ENCODE data around the gene WWP2. TPM values are rescaled to one million over a fixed set of nuclear protein-coding genes. Genes with fewer than 3 reads are reported as not detected.
A peak's percentile ranks its signal among the peaks of the same experiment; 100 is the strongest.

WWP2 gene
- total RNA-seq, 1 experiment from 2014 or later, result 40.2 TPM

- no peak overlapping the region for H3K14ac ChIP-seq (ENCODE audit: insufficient read depth, low read length)
- H3K4me1 Mint-ChIP-seq, result peaks cover 13 to 28% of the 10 kb centered on the region in 2 experiments
- H3K4ac ChIP-seq (ENCODE audit: low read depth, low read length), result no peak overlapping the region
- no peak overlapping the region for H2AK5ac ChIP-seq (ENCODE audit: insufficient read length, low read length)
- H4K5ac ChIP-seq (ENCODE audit: insufficient read length, low read depth, low read length), result no peak overlapping the region
- H2BK5ac ChIP-seq (ENCODE audit: insufficient read length, low read length), result no peak overlapping the region
- H3K9me3 Mint-ChIP-seq, result no peaks in the 10 kb centered on the region
- peaks cover 3 to 41% (median 12%) of the 10 kb centered on the region in 3 experiments; a peak in 6 of 7 replicates for H3K36me3 Mint-ChIP-seq (ENCODE audit: insufficient read depth in 1 of 3, low read depth in 3 of 3)
- no peak overlapping the region for H2BK12ac ChIP-seq (ENCODE audit: insufficient read length, low read depth, low read length)
- no peaks in the 10 kb centered on the region for H4K20me1 ChIP-seq (ENCODE audit: control insufficient read depth, insufficient read depth, insufficient read length)
- H2BK15ac ChIP-seq (ENCODE audit: low read depth, low read length), result no peak overlapping the region
- H3K56ac ChIP-seq (ENCODE audit: insufficient read length, low read depth, low read length), result no peak overlapping the region
- H3K4me1 ChIP-seq (ENCODE audit: insufficient read depth, low read length), result no peaks in the 10 kb centered on the region
- no peaks in the 10 kb centered on the region; the same call in 1 of the 2 replicates for H3K27me3 Mint-ChIP-seq (ENCODE audit: low read depth)
- TF ChIP-seq CTCF (conservative IDR thresholded peaks at IDR 0.05), result no peak
- WGBS (ENCODE audit: extremely low coverage, insufficient read length, low lambda C conversion rate), result no CpG with 5 or more reads among the region's 9 CpGs
- H3K9me3 ChIP-seq (ENCODE audit: control insufficient read depth, low read depth, low read length), result no peaks in the 10 kb centered on the region
- H4K8ac ChIP-seq (replicated peaks; ENCODE audit: insufficient read length, low read depth, low read length), result no peak overlapping the region
- H3T11ph ChIP-seq (ENCODE audit: low read length), result no peak overlapping the region
- no peaks in the 10 kb centered on the region for H3K79me2 ChIP-seq (ENCODE audit: insufficient read depth, low read length)
- H3K27me3 ChIP-seq (ENCODE audit: insufficient read depth, low read length), result no peaks in the 10 kb centered on the region
- DNase-seq, result no peak
- no peak overlapping the region for H4K91ac ChIP-seq (ENCODE audit: insufficient read length, low read depth, low read length)
- no peak overlapping the region for H2AFZ ChIP-seq (ENCODE audit: low read length)
- H3K27ac Mint-ChIP-seq, result peak overlapping the region in 2 of 3 experiments; percentile 69 to 77; a peak in 3 of 7 replicates
- H3K23ac ChIP-seq (ENCODE audit: insufficient read length, low read depth, low read length), result no peak overlapping the region
- no peak overlapping the region for H2BK20ac ChIP-seq (ENCODE audit: low read depth, low read length, poor library complexity, severe bottlenecking)
- H3K27ac ChIP-seq (ENCODE audit: insufficient read length, low read depth, low read length), result no peak overlapping the region
- H3K23me2 ChIP-seq (ENCODE audit: insufficient read length, low read depth, low read length, poor library complexity, severe bottlenecking), result no peaks in the 10 kb centered on the region
- no peaks in the 10 kb centered on the region for H3K79me1 ChIP-seq (ENCODE audit: insufficient read depth, low read depth, low read length, poor library complexity, severe bottlenecking)
- no peak overlapping the region for H2BK120ac ChIP-seq (ENCODE audit: low read depth, low read length, poor library complexity, severe bottlenecking)
- no peak overlapping the region for H3K9ac ChIP-seq (ENCODE audit: extremely low read depth, insufficient read length, low read length)
- no peak overlapping the region for H3K18ac ChIP-seq (ENCODE audit: insufficient read length, low read depth, low read length)
- no peak overlapping the region for H3K4me2 ChIP-seq (ENCODE audit: insufficient read depth, insufficient read length, low read length)
- H3K4me3 Mint-ChIP-seq, result no peak overlapping the region
Observed at GRCh38 chr16:69929480-69929879, 167.3 kb downstream of the WWP2 start.

Measured in H9 (cell line).